Measurements from ENCODE around the gene PDSS2. TPM values are rescaled to one million over a fixed set of nuclear protein-coding genes. Genes with fewer than 3 reads are reported as not detected.

PDSS2 gene
- total and polyA plus RNA-seq, 4 donors = 10.5 to 20.9 (median 16.0) TPM

- Histone ChIP-seq H3K4me3 (ENCODE audit: low read depth in 1 of 3, low read length in 3 of 3) (no peak overlapping the region), H3K9ac (ENCODE audit: low read depth in 1 of 2, low read length in 2 of 2) (no peak overlapping the region), H3K27ac (ENCODE audit: low read depth in 1 of 2, low read length in 2 of 2) (no peak overlapping the region), H3K4me1 (ENCODE audit: control insufficient read depth in 4 of 4, insufficient read depth in 4 of 4, low read length in 3 of 4) (peaks cover 0 to 3% (median 0%) of the 10 kb centered on the region in 4 donors), H3K9me3 (ENCODE audit: control insufficient read depth in 4 of 4, low read length in 3 of 4) (no peaks in the 10 kb centered on the region), H3K36me3 (ENCODE audit: control insufficient read depth in 4 of 4, insufficient read depth in 3 of 4, low read depth in 1 of 4, low read length in 3 of 4) (no peaks in the 10 kb centered on the region), H3K27me3 (ENCODE audit: control insufficient read depth in 4 of 4, insufficient read depth in 4 of 4, low read length in 3 of 4) (no peaks in the 10 kb centered on the region)
- 97% methylated on average over 2 of the region's 2 CpGs for WGBS
- TF ChIP-seq RAD21 (IDR thresholded peaks at IDR 0.05) (no peak), TAF1 (conservative IDR thresholded peaks at IDR 0.05) (no peak), FOXA2 (IDR thresholded peaks at IDR 0.05) (no peak), CTCF (IDR thresholded peaks at IDR 0.05; ENCODE audit: low read depth, low read length, missing input control) (no peak), MAX (IDR thresholded peaks at IDR 0.05) (no peak), HNF4G (IDR thresholded peaks at IDR 0.05) (no peak), FOXA1 (IDR thresholded peaks at IDR 0.05) (no peak), EGR1 (IDR thresholded peaks at IDR 0.05; ENCODE audit: low read depth in 2 of 2) (no peak), HNF4A (conservative IDR thresholded peaks at IDR 0.05) (no peak), GABPA (IDR thresholded peaks at IDR 0.05 in 1 of 2, conservative IDR thresholded peaks at IDR 0.05 in 1 of 2) (no peak), NR2F2 (IDR thresholded peaks at IDR 0.05) (no peak), REST (IDR thresholded peaks at IDR 0.05) (no peak), RXRA (IDR thresholded peaks at IDR 0.05) (no peak), SP1 (IDR thresholded peaks at IDR 0.05) (no peak), JUND (IDR thresholded peaks at IDR 0.05) (no peak), YY1 (IDR thresholded peaks at IDR 0.05) (no peak)
- TF ChIP-seq, protein P1, sequence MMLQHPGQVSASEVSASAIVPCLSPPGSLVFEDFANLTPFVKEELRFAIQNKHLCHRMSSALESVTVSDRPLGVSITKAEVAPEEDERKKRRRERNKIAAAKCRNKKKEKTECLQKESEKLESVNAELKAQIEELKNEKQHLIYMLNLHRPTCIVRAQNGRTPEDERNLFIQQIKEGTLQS (IDR thresholded peaks at IDR 0.05) = no peak
- TF ChIP-seq, protein P2, sequence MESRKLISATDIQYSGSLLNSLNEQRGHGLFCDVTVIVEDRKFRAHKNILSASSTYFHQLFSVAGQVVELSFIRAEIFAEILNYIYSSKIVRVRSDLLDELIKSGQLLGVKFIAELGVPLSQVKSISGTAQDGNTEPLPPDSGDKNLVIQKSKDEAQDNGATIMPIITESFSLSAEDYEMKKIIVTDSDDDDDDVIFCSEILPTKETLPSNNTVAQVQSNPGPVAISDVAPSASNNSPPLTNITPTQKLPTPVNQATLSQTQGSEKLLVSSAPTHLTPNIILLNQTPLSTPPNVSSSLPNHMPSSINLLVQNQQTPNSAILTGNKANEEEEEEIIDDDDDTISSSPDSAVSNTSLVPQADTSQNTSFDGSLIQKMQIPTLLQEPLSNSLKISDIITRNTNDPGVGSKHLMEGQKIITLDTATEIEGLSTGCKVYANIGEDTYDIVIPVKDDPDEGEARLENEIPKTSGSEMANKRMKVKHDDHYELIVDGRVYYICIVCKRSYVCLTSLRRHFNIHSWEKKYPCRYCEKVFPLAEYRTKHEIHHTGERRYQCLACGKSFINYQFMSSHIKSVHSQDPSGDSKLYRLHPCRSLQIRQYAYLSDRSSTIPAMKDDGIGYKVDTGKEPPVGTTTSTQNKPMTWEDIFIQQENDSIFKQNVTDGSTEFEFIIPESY (IDR thresholded peaks at IDR 0.05) = no peak
- DNase-seq (ENCODE audit: low spot score) = no peak
These were observed 101.5 kb downstream of the PDSS2 start for GRCh38 chr6:107357842-107358241.
